Endothelial cell of umbilical vein (primary cell): Measurements from ENCODE around the gene INSIG2. TPM values are rescaled to one million over a fixed set of nuclear protein-coding genes. Genes with fewer than 3 reads are reported as not detected.

ENCODE experiments used
- BruUV-seq: library from RNA; stranded (reverse); fragments of 400-500 nt; replicated peaks from 2 replicates; lab custom pipeline; 2021; lab: Mats Ljungman, UMichigan
- CTCF ChIA-PET: fragments of 300-600, 350-600 bp; sonication (Branson Sonifier 250); formaldehyde crosslinking; loops from one replicate; lab custom pipeline; 2021; ENCODE audit warnings: antibody characterized with exemption, inconsistent platforms; lab: Charles Lee
- POLR2A ChIA-PET: fragments of 300-600, 350-600 bp; sonication (Branson Sonifier 250); formaldehyde crosslinking; loops from one replicate; lab custom pipeline; 2021; ENCODE audit warnings: antibody characterized with exemption, inconsistent platforms; lab: Charles Lee
- DNase-seq: peaks from one replicate; pipeline ENCODE4 v3.0.0-alpha.2; 2011; ENCODE audit warnings: low read depth, low spot score
- FAIRE-seq: peaks from 2 replicates; lab custom pipeline; 2011; peaks lifted over from hg19 to GRCh38; lab: Jason Lieb, UNC
- H2AFZ ChIP-seq: 2 replicates; pipeline ENCODE4 v1.6.0; 2012; ENCODE audit warnings: low read depth, low read length, control low read depth, inconsistent platforms
- H3K27ac ChIP-seq: 2 replicates; pipeline ENCODE4 v1.5.1; 2011; ENCODE audit warnings: low read depth, mild to moderate bottlenecking, control low read depth, low read length, moderate library complexity; ENCODE audit not compliant: insufficient read depth
- H3K27me3 ChIP-seq, 2 experiments: 2 replicates each; pipeline versions ENCODE4 v1.6.0 to v1.6.1; 2011; ENCODE audit warnings: low read length in 2 of 2, mixed read lengths in 1 of 2; ENCODE audit not compliant: control insufficient read depth in 2 of 2, insufficient read depth in 2 of 2
- H3K36me3 ChIP-seq, 2 experiments: 2 replicates in 1 of 2; 3 replicates in 1 of 2; pipeline ENCODE4 v1.5.1; 2011; ENCODE audit warnings: low read length in 2 of 2, mild to moderate bottlenecking in 1 of 2, moderate library complexity in 1 of 2; ENCODE audit not compliant: control insufficient read depth in 2 of 2, insufficient read depth in 2 of 2; ENCODE audit errors: extremely low read depth in 1 of 2
- H3K4me1 ChIP-seq: 3 replicates; pipeline ENCODE4 v1.5.1; 2011; ENCODE audit warnings: mild to moderate bottlenecking, low read length; ENCODE audit not compliant: control insufficient read depth, insufficient read depth; ENCODE audit errors: extremely low read depth
- H3K4me2 ChIP-seq: 2 replicates; pipeline ENCODE4 v1.6.1; 2011; ENCODE audit warnings: low read length, control low read depth, mixed read lengths; ENCODE audit not compliant: insufficient read depth
- H3K4me3 ChIP-seq, 3 experiments: fragments of 200-600 bp in 1 of 3; sonication (generic), shearing (Covaris generic) in 1 of 3; replicated peaks in 1 of 3; 2 replicates each; pipeline ENCODE4 v1.5.1; 2011 to 2016; ENCODE audit warnings: control low read depth in 3 of 3, low read length in 3 of 3, mild to moderate bottlenecking in 2 of 3, inconsistent platforms in 1 of 3, low read depth in 1 of 3, moderate library complexity in 1 of 3; ENCODE audit not compliant: insufficient read depth in 1 of 3
- H3K79me2 ChIP-seq: 2 replicates; pipeline ENCODE4 v1.6.0; 2012; ENCODE audit warnings: low read length, inconsistent platforms; ENCODE audit not compliant: control insufficient read depth, insufficient read depth
- H3K9ac ChIP-seq: replicated peaks from 2 replicates; pipeline ENCODE3; 2011; ENCODE audit warnings: low read length, control low read depth; ENCODE audit not compliant: insufficient read depth; ENCODE audit errors: extremely low read depth
- H3K9me1 ChIP-seq: replicated peaks from 3 replicates; pipeline ENCODE4 v1.6.0; 2011; ENCODE audit warnings: mild to moderate bottlenecking, low read length; ENCODE audit not compliant: control insufficient read depth, insufficient read depth; ENCODE audit errors: extremely low read depth
- H3K9me3 ChIP-seq: replicated peaks from 2 replicates; pipeline ENCODE4 v1.5.1; 2012; ENCODE audit warnings: low read length, inconsistent platforms; ENCODE audit not compliant: control insufficient read depth, insufficient read depth
- H4K20me1 ChIP-seq: replicated peaks from 2 replicates; pipeline ENCODE3; 2011; ENCODE audit warnings: mild to moderate bottlenecking, low read length; ENCODE audit not compliant: control insufficient read depth, insufficient read depth; ENCODE audit errors: extremely low read depth
- EZH2 ChIP-seq: IDR thresholded peaks from 2 replicates; pipeline ENCODE4 v1.6.1; 2012; ENCODE audit warnings: borderline replicate concordance, low read depth, mild to moderate bottlenecking, moderate library complexity, low read length, inconsistent platforms; ENCODE audit not compliant: severe bottlenecking
- FOS ChIP-seq: IDR thresholded peaks from 2 replicates; pipeline ENCODE4 v1.6.1; 2011; ENCODE audit warnings: mild to moderate bottlenecking, low read length, moderate library complexity, borderline replicate concordance; ENCODE audit not compliant: insufficient read depth
- JUN ChIP-seq: IDR thresholded peaks from 2 replicates; pipeline ENCODE4 v1.6.1; 2011; ENCODE audit warnings: borderline replicate concordance, low read depth; ENCODE audit not compliant: insufficient read length, insufficient read depth
- MAX ChIP-seq: IDR thresholded peaks from 2 replicates; pipeline ENCODE4 v1.6.1; 2011; ENCODE audit not compliant: insufficient read depth, insufficient read length
- POLR2A ChIP-seq: IDR thresholded peaks from 2 replicates; pipeline ENCODE4 v1.6.1; 2012; ENCODE audit warnings: low read depth, mild to moderate bottlenecking, control low read depth, low read length
- POLR2AphosphoS5 ChIP-seq: IDR thresholded peaks from 2 replicates; pipeline ENCODE4 v1.6.1; 2012; ENCODE audit warnings: low read depth, mild to moderate bottlenecking, control low read depth, low read length, moderate library complexity; ENCODE audit not compliant: insufficient read depth
- dilution Hi-C: fragments of 300-500 bp; cut with MboI; formaldehyde crosslinking; loops from one replicate; pipeline ENCODE4 v1.15.0; 2019; ENCODE audit warnings: low sequenced_read_pairs; ENCODE audit not compliant: extremely low pct_ligation_motif_present
- intact Hi-C: fragments of 100-400 bp; cut with micrococcal nuclease; formaldehyde crosslinking; loops from one replicate; pipeline ENCODE4 v1.10.0; 2022
- polyA plus RNA-seq, 4 experiments: library from polyadenylated mRNA; depleted of rRNA in 3 of 4; stranded (reverse) in 3 of 4; unstranded in 1 of 4; fragments of >200 nt; gene quantifications; 2 replicates each; pipeline versions ENCODE4 v1.2.1 to v1.2.3, GENCODE V29; 2011 to 2012; ENCODE audit warnings: missing spikeins in 1 of 4
- total RNA-seq: library from RNA; stranded (reverse); gene quantifications from 2 replicates; pipeline ENCODE4 v1.2.3, GENCODE V29; 2021

Gene INSIG2
- total and polyA plus RNA-seq, 2 donors (not counting 3 experiments of a cell fraction or from before 2014, with no cell fraction given): 24.1 to 26.9 TPM

- ChIA-PET CTCF (no interaction called here), POLR2A (no interaction called here)
- FAIRE-seq: no peak
Observed at GRCh38 chr2:118044854-118045253, 43.4 kb upstream of the INSIG2 start.

GRCh38 chr2:118045286-118045685 lies 43.0 kb upstream of the INSIG2 start:
- H4K20me1 ChIP-seq: no peaks in the 10 kb centered on the region
- no peak overlapping the region for H3K9ac ChIP-seq
- FAIRE-seq (no peak), DNase-seq (no peak)
- H3K4me1 ChIP-seq: peaks cover 21% of the 10 kb centered on the region
- no peaks in the 10 kb centered on the region for H3K36me3 ChIP-seq
- TF ChIP-seq POLR2A (no peak), EZH2 (no peak), FOS (no peak), POLR2AphosphoS5 (no peak)
- no peak overlapping the region for H3K4me3 ChIP-seq
- H3K79me2 ChIP-seq: no peaks in the 10 kb centered on the region
- no peak overlapping the region for H3K27ac ChIP-seq
- H3K9me3 ChIP-seq: no peaks in the 10 kb centered on the region
- peaks cover 8 to 12% of the 10 kb centered on the region in 2 experiments for H3K27me3 ChIP-seq
- dilution Hi-C loops (no loop called here), intact Hi-C loops (no loop called here)
- H3K9me1 ChIP-seq: no peaks in the 10 kb centered on the region
- H3K4me2 ChIP-seq: no peak overlapping the region
- no peak overlapping the region for H2AFZ ChIP-seq
- BruUV-seq: no TSS peak
- ChIA-PET POLR2A (no interaction called here), CTCF (interaction anchor here (3.4 to 3.6 kb wide), 2 partner anchors 12 to 809 kb away, joined by 81 to 174 read pairs; no protein-coding TSS in a partner anchor)

More at GRCh38 chr2:118044854-118045253, 43.4 kb upstream of the INSIG2 start:
- H3K4me3 ChIP-seq: no peak overlapping the region
- no peak overlapping the region for H3K4me2 ChIP-seq
- no peaks in the 10 kb centered on the region for H3K9me1 ChIP-seq
- no peaks in the 10 kb centered on the region for H4K20me1 ChIP-seq
- intact Hi-C loops (no loop called here), dilution Hi-C loops (no loop called here)
- DNase-seq: no peak
- no peak overlapping the region for H3K9ac ChIP-seq
- no peaks in the 10 kb centered on the region for H3K79me2 ChIP-seq
- H3K9me3 ChIP-seq: no peaks in the 10 kb centered on the region
- BruUV-seq: no TSS peak
- no peak overlapping the region for H2AFZ ChIP-seq
- no peak for TF ChIP-seq MAX
- TF ChIP-seq JUN: no peak
- peaks cover 8 to 12% of the 10 kb centered on the region in 2 experiments for H3K27me3 ChIP-seq
- H3K4me1 ChIP-seq: peaks cover 17% of the 10 kb centered on the region
- H3K27ac ChIP-seq: no peak overlapping the region
- H3K36me3 ChIP-seq: no peaks in the 10 kb centered on the region
